DND-41 (cell line): ENCODE results near the gene KRT1.

Experiments used
- ATAC-seq: fragments of 200-7000 bp; cut with Tn5 transposase; 3 replicates; pipeline ENCODE4 v1.9.1; 2021; ENCODE audit warnings: low read depth; ENCODE audit not compliant: insufficient read depth
- DNase-seq: peaks from one replicate; pipeline ENCODE4 v3.0.0-alpha.2; 2020
- H2AFZ ChIP-seq: 2 replicates; pipeline ENCODE4 v1.6.0; 2012; ENCODE audit warnings: low read depth, low read length
- H3K27ac ChIP-seq: 2 replicates; pipeline ENCODE4 v1.5.1; 2012; ENCODE audit warnings: low read length, inconsistent platforms
- H3K27me3 ChIP-seq: fragments of 200-600 bp; sonication (generic); 2 replicates; pipeline ENCODE4 v1.6.0; 2012; ENCODE audit warnings: low read length, mild to moderate bottlenecking, inconsistent platforms; ENCODE audit not compliant: insufficient read depth, poor library complexity
- H3K36me3 ChIP-seq: 2 replicates; pipeline ENCODE4 v1.5.1; 2012; ENCODE audit warnings: low read length, inconsistent platforms; ENCODE audit not compliant: insufficient read depth
- H3K4me1 ChIP-seq: 2 replicates; pipeline ENCODE4 v1.5.1; 2012; ENCODE audit warnings: mild to moderate bottlenecking, low read length; ENCODE audit not compliant: insufficient read depth
- H3K4me2 ChIP-seq: 2 replicates; pipeline ENCODE4 v1.6.0; 2012; ENCODE audit warnings: mild to moderate bottlenecking, moderate library complexity, low read length, inconsistent platforms; ENCODE audit not compliant: insufficient read depth
- H3K4me3 ChIP-seq, 2 experiments: fragments of 200-600 bp in 1 of 2; shearing (Covaris generic) in 1 of 2; 2 replicates each; pipeline ENCODE4 v1.5.1; 2012 to 2016; ENCODE audit warnings: inconsistent platforms in 2 of 2, low read length in 2 of 2, mild to moderate bottlenecking in 2 of 2, low read depth in 1 of 2, moderate library complexity in 1 of 2
- H3K79me2 ChIP-seq: 2 replicates; pipeline ENCODE4 v1.6.0; 2012; ENCODE audit warnings: low read length, inconsistent platforms; ENCODE audit not compliant: insufficient read depth
- H3K9ac ChIP-seq: 2 replicates; pipeline ENCODE4 v1.6.0; 2012; ENCODE audit warnings: low read depth, mild to moderate bottlenecking, inconsistent platforms, low read length, moderate library complexity
- H3K9me3 ChIP-seq: 2 replicates; pipeline ENCODE4 v1.5.1; 2012; ENCODE audit warnings: low read length, moderate library complexity, mild to moderate bottlenecking, inconsistent platforms; ENCODE audit not compliant: insufficient read depth, severe bottlenecking
- H4K20me1 ChIP-seq: 2 replicates; pipeline ENCODE4 v1.6.0; 2012; ENCODE audit warnings: low read length; ENCODE audit not compliant: insufficient read depth
- EZH2 ChIP-seq: IDR thresholded peaks from 3 replicates; pipeline ENCODE4 v1.6.1; 2012; ENCODE audit warnings: borderline replicate concordance, low read depth, mild to moderate bottlenecking, moderate library complexity, low read length, inconsistent platforms; ENCODE audit not compliant: severe bottlenecking
- TF ChIP-seq, protein P1 (sequence below): IDR thresholded peaks from 2 replicates; pipeline ENCODE4 v1.5.1; 2012; ENCODE audit warnings: borderline replicate concordance, low read length, moderate library complexity, mild to moderate bottlenecking; ENCODE audit not compliant: poor library complexity, severe bottlenecking; ENCODE audit errors: extremely low read depth

The KRT1 gene

DNA sequence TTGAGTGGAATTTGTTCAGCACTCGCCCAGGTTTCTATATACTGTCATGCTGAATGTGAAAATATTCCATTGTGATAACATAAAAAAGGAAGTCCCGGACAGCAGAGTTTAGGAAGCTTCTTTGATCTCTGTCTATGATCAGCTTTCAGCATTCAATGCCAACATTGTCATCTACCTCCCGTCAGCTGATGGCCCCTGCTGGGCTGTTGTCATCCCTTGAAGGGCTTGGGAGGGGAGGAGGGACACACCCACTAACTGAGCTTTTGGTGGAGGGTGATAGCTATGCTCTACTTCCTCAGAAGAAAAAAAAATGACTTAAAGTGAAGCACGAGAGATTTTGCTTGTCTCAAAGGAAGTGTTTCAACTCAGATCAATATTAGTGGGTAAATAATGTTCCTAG is 27.8 kb upstream of the KRT1 start:
- Histone ChIP-seq H3K27ac (no peak overlapping the region), H4K20me1 (no peaks in the 10 kb centered on the region), H3K4me1 (no peaks in the 10 kb centered on the region), H3K9ac (no peak overlapping the region), H3K27me3 (peaks cover 12% of the 10 kb centered on the region), H3K79me2 (no peaks in the 10 kb centered on the region), H3K9me3 (no peaks in the 10 kb centered on the region), H2AFZ (no peak overlapping the region), H3K36me3 (no peaks in the 10 kb centered on the region), H3K4me3 (no peak overlapping the region), H3K4me2 (no peak overlapping the region)
- TF ChIP-seq EZH2: no peak
- TF ChIP-seq, protein P1, sequence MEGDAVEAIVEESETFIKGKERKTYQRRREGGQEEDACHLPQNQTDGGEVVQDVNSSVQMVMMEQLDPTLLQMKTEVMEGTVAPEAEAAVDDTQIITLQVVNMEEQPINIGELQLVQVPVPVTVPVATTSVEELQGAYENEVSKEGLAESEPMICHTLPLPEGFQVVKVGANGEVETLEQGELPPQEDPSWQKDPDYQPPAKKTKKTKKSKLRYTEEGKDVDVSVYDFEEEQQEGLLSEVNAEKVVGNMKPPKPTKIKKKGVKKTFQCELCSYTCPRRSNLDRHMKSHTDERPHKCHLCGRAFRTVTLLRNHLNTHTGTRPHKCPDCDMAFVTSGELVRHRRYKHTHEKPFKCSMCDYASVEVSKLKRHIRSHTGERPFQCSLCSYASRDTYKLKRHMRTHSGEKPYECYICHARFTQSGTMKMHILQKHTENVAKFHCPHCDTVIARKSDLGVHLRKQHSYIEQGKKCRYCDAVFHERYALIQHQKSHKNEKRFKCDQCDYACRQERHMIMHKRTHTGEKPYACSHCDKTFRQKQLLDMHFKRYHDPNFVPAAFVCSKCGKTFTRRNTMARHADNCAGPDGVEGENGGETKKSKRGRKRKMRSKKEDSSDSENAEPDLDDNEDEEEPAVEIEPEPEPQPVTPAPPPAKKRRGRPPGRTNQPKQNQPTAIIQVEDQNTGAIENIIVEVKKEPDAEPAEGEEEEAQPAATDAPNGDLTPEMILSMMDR: no peak
- ATAC-seq: no peak
- DNase-seq: no peak

DNA sequence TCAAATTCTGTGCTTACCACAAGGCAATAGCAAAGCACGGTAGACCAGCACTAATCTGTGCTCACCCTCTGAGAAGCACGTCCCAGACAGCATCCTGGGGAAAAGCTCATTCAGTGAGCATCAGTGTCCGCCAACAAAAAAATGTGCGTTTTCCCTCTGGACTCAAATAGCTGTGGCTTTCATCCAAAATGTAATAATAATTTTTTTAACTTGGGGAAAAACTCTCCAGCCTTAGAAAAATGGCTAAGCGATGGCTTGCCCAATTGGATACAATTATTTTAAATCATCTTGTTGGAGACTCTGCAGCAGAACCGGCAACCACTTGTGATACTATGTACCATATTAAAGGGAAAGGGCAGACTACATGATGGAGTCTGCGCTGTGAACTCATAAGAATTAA is 24.3 kb upstream of the KRT1 start:
- Histone ChIP-seq H3K9me3 (no peaks in the 10 kb centered on the region), H3K4me3 (no peak overlapping the region), H2AFZ (no peak overlapping the region), H3K79me2 (no peaks in the 10 kb centered on the region), H3K4me2 (no peak overlapping the region), H3K36me3 (no peaks in the 10 kb centered on the region), H3K27me3 (peaks cover 9% of the 10 kb centered on the region), H4K20me1 (no peaks in the 10 kb centered on the region), H3K9ac (no peak overlapping the region), H3K4me1 (no peaks in the 10 kb centered on the region), H3K27ac (no peak overlapping the region)
- no peak for DNase-seq
- TF ChIP-seq, protein P1: no peak
- TF ChIP-seq EZH2: no peak
- ATAC-seq: no peak

DNA sequence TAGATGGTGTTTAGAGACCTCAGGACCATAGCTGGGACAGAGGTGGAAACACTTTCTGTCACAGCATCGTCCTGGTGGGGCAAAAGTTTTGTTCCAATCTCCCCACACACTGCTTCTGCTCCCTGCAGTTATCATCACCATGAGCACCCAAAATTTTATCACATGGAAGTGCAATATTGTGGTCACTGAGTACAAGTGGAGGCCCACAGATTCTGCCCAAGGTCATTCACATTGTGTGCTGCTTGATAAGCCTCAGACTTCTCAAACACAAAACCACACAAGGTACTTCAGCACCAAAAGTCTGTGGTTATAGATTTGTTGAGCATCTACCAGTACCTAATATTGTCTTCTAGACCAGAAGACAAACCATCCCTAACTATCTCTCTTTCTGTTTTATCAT is 23.7 kb upstream of the KRT1 start:
- Histone ChIP-seq H3K27ac (no peak overlapping the region), H3K9ac (no peak overlapping the region), H3K79me2 (no peaks in the 10 kb centered on the region), H3K9me3 (no peaks in the 10 kb centered on the region), H2AFZ (no peak overlapping the region), H3K27me3 (peaks cover 7% of the 10 kb centered on the region), H3K4me1 (no peaks in the 10 kb centered on the region), H4K20me1 (no peaks in the 10 kb centered on the region), H3K4me3 (no peak overlapping the region), H3K4me2 (no peak overlapping the region), H3K36me3 (no peaks in the 10 kb centered on the region)
- ATAC-seq (no peak), DNase-seq (no peak)
- no peak for TF ChIP-seq EZH2
- TF ChIP-seq, protein P1: no peak

DNA sequence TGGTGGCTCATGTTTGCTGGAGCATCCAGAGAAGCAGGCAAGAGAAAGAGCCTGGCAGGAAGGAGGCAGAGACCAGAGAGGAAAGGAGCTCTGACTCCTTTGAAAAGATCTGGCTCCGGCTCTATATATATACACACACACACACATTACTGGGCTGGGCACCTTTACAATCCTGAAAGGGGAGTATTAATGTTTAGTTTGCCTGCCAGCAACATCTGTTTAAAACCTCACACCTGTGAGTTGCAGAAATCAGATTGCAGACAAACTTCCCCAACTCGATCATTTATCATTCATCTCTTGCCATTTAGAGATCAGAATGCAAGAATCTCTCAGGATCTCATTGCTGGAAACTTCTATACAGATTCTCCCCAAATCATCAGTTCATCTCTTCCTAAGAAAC is 23.2 kb upstream of the KRT1 start, which contains the start of gene KRT77:
Gene KRT77, minus strand, starts transcription at position 101 of the 400 bp plus-strand sequence. Its CDS starts 90 bp downstream, at position 11.
- Histone ChIP-seq H2AFZ (no peak within 1 kb of the TSS), H3K27me3 (peaks cover 5% of the 10 kb centered on the region), H3K36me3 (no peaks in the 10 kb centered on the region)

More for the DNA sequence above, 23.2 kb upstream of the KRT1 start, which contains the start of gene KRT77:
- no peak within 1 kb of the TSS for H3K4me3 ChIP-seq
- H3K4me1 ChIP-seq: no peaks in the 10 kb centered on the region
- H3K79me2 ChIP-seq: no peaks in the 10 kb centered on the region
- DNase-seq (no peak), ATAC-seq (no peak)
- H3K9ac ChIP-seq: no peak within 1 kb of the TSS
- no peaks in the 10 kb centered on the region for H3K9me3 ChIP-seq
- TF ChIP-seq, protein P1: no peak
- no peak for TF ChIP-seq EZH2
- H3K4me2 ChIP-seq: no peak within 1 kb of the TSS
- H3K27ac ChIP-seq: no peak within 1 kb of the TSS
- no peaks in the 10 kb centered on the region for H4K20me1 ChIP-seq
